GM15510 (cell line): Measurements from ENCODE around the gene FTHL17.

Experiments used
- POLR2A ChIP-seq: IDR thresholded peaks from 3 replicates; pipeline ENCODE4 v1.6.1; 2011; ENCODE audit warnings: borderline replicate concordance; ENCODE audit not compliant: insufficient read length; ENCODE audit errors: extremely low read depth

FTHL17 gene

DNA sequence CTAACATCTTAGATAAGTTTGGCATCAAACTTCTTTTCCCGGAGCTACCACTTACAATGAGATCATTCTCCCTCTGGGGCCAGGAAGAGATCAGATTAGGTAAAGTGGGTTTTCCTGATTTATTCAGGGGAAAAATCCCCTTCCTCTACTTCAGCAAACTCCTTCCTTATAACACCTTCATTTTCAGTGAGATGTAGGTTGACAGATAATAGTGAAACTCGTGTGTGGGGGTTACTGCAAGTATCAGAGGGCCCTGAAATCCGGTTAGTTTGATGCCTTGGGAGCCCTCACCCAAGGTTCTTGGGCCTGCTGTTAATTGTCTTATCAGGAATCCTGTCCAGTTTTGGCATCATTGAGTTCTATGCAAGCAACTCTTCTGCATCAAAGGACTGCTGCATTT is 10.8 kb downstream of the FTHL17 start:
- TF ChIP-seq POLR2A: no peak

DNA sequence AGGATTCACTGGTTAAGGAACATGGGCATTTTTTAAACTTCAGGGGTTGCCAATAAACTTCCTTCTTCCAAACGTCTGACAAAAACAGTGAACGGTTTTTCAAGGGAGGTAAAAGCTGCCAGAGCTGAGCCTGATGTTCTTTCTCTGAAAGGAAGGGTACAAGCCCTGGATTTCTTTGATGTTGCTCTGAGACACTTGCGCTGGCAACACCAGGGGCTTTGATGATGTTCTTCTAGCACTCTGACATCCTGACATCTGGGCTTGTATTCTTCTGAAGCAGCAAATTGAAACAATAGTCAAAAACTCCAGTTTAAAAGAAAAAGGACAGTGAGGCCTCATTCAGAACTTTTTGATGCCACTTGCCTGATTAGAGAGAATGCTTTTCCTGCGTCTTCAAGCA is 11.8 kb downstream of the FTHL17 start:
- TF ChIP-seq POLR2A: no peak

DNA sequence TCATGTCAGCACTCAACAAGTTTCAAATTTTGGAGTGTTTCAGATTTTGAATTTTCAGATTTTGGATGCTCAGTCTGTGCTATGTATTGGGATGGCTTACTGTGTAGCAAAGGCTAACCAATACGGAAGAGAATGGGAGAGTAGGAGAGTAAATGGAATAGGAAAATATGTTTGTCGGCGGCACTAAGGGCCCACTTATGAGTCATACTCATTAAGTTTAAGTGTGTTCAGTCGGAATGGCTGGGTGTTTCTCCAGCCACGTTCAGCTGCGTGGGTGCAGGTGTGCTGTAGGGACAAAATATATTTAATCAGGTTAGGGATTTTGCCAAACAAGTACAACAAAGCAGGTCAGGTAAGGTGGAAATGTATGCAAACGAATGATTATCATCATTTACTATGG is 13.6 kb downstream of the FTHL17 start:
- no peak for TF ChIP-seq POLR2A

DNA sequence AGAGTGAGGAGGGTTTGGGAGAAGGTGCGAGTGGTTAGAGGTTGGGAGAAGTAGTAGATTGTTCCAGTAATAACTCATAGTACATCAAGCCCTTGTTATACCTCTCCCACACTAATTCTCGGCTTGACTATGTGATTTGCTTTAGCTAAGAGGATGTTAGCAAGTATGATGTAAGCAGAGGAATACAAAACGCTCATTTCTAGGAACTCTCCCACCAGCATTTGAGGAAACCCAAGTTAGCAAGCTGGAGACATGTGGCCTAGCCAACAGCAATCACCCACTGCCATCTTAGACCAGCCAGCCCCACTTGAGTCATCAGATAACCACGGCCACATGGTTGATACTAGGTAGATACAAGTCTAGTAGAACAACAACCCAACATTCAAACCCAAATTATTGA is 14.2 kb downstream of the FTHL17 start:
- TF ChIP-seq POLR2A: no peak

DNA sequence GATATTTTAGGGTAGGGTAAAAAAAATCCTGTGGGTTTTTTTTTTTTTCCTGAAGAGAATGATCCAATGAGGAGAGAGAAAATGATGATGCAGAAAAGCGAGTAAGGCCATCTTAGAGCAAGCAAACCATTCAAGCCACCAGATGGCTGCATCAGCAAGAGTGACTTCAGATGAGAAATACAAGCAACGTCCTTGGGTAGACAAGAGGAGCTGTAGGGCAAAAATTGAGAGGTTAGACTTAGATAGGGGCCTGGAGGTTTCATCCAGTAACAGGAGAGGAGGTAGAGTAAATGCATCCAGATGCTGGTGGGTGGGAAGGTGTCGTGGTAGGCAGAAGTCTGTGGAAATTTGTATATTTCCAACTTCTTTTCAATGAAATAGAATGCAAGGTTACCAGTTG is 14.6 kb downstream of the FTHL17 start:
- TF ChIP-seq POLR2A: no peak

DNA sequence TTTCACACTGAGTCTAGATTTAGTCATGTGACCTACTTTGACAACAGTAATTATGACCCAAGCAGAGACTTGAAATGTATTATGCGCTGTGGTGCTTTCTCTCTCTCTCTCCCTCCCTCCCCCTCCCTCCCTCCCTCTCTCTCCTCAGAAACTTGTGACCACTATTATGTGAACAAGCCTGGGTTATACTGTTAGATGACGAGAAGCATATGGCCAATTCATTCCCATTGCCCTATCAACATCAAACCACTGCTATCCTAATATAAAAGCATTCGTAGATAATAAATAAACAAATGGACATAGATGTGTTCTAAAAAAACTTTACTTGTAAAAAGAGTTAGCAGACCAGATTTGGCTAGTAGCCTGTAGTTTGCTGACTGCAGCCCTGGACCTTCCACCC is 18.2 kb downstream of the FTHL17 start:
- TF ChIP-seq POLR2A: no peak

DNA sequence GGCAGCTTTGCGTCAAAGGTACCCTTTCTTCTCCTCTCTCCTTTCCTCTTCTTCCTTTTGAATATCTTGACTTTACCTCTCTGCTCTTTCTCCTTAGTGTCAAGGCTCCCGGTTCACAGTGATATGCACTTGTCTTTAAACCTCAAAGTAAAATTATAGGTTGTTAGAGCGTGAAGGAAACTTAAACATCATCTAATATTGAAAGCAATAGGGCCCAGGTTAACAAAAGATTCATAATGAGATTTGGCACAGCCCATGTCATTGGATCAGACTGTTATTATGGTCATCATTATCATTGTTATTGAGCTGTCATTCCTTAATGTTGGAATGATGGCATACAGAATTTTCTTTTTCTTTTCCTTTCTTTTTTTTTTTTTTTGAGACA is 32.5 kb downstream of the FTHL17 start:
- no peak for TF ChIP-seq POLR2A

DNA sequence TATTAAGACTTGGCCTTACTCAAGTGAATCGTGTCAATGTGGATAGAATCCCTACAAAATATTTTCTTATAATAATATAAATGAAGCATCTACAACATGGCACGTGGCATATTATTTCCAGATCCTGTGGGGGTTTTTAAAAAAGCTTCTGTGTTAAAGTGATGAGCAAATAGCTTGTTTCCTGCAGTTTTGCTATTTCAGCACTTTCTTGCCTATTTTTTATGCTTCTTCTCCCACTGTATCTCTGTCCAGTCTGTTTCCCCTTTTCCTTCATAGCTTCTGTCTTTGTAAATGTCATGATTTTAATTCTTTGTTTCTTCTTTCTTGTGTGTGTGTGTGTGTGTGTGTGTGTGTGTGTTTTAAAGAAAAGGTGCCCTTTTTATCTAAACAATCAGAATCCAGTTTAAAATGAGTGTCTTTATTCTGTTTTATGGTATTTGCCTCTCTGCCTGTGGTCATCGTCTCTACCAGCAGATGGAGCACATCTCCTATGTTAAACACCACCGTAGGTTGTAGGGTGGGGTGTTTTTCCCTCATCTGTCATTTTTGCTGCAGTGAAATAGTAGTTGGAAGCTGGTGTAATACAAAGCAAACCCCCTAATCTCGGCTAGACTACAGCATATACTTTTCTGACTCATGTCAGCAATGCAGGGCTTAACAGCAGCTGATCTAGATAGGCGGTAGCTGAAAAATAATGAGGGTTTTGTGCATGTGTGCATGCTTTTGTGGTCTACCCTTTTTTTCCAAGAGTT is 33.1 kb downstream of the FTHL17 start:
- no peak for TF ChIP-seq POLR2A

DNA sequence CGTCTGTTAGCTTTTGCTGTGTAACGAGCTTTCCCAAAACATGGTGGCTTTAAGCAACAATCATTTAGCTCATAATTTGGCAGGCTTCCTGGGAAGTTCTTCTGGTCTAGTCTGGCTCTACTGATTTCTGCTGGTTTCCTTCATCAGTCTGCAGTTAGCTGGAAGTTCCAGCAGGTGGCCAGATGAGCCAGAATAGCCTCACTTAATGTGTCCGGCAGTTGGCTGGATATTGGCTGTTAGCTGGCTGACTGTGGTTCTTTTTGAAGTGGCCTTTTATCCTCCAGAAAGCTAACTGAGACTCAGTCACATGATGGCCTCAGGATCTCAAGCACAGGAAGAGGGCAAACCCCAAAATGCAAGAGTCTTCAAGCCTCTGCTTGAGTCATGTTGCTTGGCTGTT is 34.9 kb downstream of the FTHL17 start:
- no peak for TF ChIP-seq POLR2A

DNA sequence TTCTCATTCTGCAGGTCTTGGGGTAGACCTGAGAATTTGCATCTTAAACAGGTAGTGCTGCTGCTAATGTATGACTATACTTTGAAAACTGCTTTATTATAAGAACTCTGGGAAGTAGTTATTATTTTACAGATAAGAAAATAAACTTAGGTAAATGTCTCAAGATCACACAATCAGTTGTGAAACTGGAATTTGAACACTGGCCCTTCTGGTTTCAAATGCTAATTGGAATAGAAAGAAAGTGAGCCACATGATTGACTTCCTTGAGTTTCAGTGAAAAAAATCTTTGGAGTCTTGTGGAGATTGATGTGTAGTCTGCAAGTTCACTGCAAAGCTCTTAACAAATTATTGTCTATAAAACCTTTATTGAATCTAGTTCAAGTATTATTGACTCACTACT is 44.5 kb downstream of the FTHL17 start:
- TF ChIP-seq POLR2A: no peak

DNA sequence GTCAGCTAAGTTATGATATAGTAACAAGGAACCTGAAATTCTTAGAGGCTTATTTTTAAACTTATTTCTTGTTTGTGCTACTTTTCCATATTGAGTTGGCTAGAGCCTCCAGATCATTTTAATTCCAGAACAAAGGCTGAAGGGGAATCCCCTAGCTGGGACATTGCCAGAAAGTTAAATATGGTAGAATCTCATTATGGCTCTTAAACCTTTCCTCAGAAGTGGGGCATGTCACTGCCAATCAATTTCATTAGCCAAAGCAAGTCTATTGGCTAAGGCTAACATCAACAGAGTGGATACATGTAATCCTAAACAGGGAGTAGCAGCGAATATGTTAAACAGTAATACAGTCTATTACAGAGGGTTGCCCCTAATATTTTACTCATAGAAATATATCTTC is 47.0 kb downstream of the FTHL17 start:
- TF ChIP-seq POLR2A: no peak

DNA sequence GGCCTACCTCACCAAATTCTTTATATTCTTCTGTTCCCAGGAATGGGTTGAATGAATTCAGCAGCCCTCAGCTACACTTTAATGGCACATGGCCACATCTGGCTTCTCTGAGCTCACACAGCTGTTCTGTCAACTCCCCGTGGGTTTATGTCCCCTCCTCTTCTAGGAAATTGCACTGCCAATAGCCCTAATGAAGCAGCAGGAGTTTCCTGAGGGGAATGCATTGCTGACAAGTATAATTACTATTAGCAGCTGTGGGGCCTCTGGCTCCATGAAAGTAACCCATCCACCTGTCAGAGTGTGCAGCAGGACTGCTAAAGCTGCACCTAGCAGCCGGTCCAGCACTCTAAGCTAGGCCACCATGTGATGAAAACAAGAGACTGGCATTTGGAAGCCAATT is 50.3 kb downstream of the FTHL17 start:
- no peak for TF ChIP-seq POLR2A
